ENCODE data around the gene RAI2.

DNA sequence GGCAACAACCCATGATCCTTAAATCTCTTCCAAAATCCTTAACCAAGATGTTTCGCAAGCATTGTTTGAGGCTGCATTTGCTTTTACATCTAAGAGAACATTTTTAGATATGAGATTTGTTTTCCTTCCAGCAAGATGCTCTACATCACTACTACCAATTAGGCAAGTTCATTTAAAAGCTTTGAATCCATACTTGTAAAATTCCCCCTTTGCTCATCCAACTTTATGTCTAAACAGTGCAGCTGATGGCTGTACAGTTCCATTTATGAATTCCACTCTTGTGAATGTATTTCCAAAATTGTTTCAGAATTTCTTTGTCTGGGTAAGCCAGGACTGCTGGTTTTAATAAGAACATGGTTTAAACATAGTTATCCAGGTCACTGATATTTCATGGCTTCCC is 31.5 kb downstream of the RAI2 start:
- TF ChIP-seq, protein P1, sequence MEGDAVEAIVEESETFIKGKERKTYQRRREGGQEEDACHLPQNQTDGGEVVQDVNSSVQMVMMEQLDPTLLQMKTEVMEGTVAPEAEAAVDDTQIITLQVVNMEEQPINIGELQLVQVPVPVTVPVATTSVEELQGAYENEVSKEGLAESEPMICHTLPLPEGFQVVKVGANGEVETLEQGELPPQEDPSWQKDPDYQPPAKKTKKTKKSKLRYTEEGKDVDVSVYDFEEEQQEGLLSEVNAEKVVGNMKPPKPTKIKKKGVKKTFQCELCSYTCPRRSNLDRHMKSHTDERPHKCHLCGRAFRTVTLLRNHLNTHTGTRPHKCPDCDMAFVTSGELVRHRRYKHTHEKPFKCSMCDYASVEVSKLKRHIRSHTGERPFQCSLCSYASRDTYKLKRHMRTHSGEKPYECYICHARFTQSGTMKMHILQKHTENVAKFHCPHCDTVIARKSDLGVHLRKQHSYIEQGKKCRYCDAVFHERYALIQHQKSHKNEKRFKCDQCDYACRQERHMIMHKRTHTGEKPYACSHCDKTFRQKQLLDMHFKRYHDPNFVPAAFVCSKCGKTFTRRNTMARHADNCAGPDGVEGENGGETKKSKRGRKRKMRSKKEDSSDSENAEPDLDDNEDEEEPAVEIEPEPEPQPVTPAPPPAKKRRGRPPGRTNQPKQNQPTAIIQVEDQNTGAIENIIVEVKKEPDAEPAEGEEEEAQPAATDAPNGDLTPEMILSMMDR (IDR thresholded peaks at IDR 0.05): no peak
- no peak for TF ChIP-seq EZH2 (IDR thresholded peaks at IDR 0.05)
- TF ChIP-seq EZH2phosphoT487 (IDR thresholded peaks at IDR 0.05): no peak
